ENCODE data around the gene KCMF1.
"Not testable (repeated sequence)": the region's sequence is repeated elsewhere in the genome, so short reads cannot be mapped to it uniquely, and the experiment has no call there.

KCMF1 gene

DNA sequence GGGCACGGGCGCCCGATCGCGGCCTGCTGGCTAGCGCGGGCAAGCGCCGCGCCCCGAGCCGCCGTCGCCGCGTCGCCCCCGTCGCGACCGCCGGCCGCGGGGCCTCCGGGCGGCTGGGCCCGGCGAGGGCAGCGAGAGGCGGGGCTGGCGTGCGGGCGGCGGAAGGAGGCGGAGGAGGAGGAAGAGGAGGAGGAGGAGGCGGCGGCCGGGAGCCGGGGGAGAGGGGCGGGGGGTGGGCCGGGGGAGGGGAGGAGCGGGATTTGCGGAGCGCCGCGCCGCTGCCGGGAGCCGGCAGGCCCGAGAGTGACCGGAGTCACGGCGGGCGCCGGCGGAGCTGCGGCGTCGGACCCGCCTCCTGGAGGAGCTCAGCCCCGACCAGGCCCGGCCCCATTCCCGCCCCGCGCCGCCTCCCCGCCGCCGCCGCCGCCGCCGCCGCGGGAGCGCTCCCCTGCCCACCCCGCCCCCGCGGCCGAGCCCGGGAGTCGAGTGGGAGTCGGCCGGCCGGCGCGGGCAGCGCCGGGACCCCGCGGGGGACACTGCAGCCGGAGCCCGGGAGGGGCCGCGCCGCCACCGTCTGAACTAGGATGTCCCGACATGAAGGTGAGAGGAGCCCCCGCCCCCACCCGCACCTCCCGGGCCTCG lies at the start of gene KCMF1:
KCMF1 (plus strand) TSS at position 294 of the 642 bp plus-strand sequence; CDS start at position 585, 291 bp downstream.
- DNase-seq: no peak

DNA sequence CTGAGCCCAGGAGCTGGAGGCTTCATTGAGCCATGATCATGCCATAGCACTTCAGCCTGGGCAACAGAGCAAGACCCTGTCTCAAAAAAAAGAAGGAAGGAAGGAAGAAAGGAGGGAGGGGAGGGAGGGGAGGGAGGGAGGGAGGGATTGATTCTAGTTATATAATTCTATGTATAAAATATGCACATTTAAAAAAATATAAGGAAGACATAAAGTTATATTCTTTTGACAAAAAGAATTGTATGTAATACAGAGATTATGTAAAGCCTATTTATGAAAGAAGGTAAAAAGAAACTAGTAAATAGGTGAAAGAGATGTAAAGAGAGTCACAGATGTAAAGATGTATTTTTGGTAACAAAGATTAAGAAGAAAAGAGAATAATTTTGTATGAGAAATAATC lies 48.0 kb upstream of the KCMF1 start:
- no peak for DNase-seq

DNA sequence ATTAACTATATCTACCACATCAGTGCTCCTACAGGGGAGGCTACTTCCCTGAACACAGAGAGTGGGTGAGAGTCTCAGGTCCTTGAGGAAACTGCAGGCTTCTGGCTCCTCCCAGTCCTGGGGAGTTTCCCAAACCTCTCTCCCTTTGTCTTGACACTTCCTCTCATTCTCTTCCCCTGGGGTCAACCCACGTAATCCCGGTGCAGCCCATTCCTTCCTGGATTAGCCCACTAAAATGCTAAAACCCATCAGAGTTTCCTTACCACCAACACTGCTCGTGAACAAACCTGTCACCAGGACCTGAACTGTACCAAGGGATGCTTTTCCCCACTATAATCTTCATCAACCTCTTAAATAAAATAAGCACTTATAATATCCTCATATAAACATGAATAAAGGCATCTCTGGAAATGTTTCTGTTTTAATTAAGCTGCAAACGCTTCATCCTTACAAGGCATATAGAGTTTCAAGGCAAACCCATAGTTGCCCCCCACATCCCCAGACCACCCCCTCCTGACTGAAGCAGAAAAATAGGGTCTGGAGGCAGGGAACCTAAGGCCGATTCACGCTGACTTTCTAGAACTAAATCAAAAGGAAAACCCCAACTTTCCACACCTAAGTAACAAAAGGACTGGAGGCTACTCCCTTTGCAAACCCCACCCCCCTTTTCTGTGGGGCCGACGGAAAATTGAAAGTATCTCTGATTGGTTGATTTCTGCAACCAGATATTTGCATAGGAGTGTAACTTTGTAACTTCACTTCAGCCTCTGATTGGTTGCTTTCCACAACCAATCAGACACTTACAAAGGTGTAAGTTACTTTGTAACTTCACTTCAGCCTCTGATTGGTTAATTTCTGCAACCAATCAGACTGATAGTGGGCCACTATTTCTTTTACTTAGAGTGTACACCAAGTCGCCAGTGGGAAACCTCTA lies 46.5 kb upstream of the KCMF1 start:
- no peak for DNase-seq

DNA sequence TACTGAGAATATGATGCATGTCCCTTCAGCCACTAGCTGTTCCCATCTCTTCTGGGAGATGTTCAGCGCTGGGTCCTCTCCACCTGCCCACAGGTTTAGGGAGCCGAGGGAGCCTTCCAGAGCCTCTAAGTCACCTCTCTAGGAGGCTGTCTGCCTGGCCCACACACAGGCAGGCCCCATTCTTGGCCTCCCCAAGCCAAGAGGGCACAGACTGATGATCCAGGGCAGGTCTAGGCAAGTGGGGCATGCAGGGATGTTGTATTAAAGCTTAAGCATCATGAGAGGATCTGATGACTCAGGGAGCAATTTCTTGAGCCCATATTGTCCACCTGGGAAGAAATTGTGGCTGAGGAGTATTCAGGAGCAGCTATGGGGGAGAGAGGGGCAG lies 45.6 kb upstream of the KCMF1 start:
- no peak for DNase-seq

DNA sequence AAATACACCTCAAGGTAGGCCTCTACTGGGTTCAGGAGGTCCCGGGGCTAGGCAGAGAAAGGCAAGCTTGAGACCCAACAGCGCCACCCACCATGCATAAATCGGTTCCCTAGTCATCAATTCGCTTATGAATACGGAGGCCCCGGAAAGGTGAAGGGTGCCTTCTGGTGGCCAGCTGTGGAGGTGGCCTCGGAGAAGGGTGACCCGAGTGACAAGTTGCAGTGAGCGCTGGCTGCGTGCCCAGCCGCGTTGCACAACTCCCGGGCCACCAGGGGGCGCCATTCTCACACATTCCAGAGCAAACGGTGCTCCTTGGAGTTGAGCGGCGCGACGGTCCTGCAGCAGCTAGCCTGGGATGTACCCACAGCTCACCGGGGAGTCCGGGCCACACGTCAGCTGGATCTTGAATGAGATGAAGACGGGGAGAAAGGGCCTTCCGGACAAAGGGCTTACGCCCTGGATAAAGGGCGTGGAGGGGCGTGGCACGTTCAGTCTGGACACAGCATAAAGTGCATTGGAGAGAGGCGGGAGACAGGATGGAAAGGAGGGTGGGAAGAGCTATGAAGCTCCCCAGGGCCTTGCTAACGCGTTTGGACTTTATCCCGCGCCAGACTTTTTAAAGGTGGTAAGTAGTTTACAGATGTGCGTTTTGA lies 45.1 kb upstream of the KCMF1 start:
- peak; percentile 92 for DNase-seq

DNA sequence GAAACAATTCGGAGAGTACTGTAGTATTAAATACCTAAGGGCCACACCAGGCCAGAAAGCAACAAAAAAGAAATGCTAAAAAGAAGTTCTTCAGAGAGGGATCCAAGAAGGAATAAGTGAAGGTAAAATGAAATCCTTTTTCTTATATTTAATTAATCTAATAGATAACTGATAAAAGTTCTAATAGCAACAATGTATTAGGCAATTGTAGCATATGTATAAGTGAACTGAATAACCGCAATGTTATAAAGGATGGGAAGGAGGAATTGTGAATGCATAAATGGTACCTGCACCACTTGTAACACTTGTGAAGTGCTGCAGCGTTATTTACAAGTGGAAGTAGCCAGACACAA lies 43.7 kb upstream of the KCMF1 start:
- DNase-seq: no peak

DNA sequence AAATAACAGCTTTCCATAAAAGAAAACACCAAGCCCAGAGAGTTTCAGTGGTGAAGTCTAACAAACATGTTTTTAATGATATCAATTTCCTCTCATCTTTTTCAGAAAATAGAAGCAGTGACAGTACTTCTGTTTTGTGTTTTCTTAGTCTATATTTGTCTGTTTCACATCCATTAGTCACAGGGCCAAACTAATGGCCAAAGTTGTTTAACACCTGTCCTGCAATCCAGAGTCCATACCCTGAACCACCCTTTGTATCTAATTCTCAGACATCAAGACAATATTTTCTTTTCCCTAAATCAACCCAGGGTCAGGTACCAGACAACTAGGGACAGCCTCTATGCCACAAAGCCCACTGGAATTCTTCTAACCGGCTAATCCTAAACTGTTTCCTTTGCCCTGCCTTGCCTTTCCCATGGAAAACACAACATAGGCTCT lies 39.6 kb upstream of the KCMF1 start:
- no peak for DNase-seq

DNA sequence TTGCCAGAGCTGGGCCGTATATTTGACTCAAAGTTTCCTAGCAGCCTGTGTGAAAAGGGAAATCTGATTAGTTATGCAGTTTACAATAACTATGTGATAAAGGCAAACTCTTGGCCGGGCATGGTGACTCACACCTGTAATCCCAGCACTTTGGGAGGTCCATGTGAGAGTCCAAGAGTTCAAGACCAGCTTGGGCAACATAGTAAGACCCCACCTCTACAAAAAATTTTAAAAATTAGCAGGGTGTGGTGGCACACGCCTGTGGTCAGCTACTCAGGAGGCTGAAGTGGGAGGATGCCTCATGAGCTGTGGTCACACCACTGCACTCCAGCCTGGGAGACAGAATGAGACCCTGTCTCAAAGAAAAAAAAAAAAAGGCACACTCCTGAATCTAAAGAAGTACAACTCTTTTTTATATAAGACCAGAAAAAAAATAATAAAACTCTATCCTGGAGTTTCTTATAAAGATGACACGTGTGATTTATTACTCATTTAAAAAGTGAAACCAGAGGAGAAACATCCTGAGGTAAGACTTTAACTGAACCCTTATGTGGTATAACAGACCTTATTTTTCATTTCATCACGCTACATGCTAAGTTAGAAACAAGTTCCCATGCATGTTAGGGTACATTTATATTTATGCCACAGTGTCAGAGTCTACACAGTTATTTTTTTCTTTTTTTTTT lies 32.6 kb upstream of the KCMF1 start:
- DNase-seq: no peak

DNA sequence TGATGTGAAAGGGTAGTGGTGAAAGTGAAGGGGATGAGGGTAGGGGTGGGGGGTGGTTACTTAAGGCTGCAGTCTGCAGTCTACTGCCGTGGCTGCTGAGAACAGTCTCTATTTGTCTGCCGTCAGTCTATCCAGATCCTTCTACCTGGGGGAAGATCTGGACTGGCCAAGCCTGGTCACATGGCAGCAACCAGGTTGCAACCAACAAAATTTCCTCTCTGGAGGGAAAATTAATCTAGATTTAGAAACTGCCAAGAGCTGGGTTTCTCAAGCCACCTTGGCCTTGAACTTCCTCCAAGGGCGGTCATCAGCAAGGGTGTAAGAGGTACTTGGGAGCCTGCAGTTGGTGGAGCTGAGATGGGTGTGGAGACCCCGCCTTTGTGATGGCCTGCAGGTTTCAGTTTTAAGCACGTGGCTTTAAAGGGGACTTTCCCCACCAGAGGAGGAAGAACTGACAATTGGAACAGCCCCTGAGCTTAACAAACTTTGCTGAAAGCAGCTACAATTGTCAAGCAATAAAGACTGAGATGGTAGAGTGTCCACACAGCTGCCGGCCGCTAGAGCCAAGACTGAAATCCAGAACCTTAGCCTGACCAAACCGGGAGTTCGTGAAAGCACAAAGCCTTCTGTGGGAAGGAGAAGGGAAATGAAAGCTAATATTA lies 31.4 kb upstream of the KCMF1 start:
- DNase-seq: no peak

DNA sequence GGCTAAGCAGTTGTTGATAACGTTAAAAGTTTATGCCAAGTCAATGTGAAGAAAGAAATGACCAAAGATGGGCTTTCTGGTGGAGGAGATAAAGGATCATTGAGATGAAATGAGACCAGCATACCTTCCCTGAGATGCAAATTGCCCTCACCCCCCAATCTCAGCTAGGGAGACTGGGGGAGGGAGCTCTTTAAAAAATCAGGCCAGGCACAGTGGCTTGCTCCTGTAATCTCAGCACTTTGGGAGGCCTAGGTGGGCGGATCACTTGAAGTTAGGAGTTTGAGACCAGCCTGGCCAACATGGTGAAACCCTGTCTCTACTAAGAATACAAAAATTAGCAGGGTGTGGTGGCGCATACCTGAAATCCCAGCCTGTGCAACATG lies 30.9 kb upstream of the KCMF1 start:
- no peak for DNase-seq

DNA sequence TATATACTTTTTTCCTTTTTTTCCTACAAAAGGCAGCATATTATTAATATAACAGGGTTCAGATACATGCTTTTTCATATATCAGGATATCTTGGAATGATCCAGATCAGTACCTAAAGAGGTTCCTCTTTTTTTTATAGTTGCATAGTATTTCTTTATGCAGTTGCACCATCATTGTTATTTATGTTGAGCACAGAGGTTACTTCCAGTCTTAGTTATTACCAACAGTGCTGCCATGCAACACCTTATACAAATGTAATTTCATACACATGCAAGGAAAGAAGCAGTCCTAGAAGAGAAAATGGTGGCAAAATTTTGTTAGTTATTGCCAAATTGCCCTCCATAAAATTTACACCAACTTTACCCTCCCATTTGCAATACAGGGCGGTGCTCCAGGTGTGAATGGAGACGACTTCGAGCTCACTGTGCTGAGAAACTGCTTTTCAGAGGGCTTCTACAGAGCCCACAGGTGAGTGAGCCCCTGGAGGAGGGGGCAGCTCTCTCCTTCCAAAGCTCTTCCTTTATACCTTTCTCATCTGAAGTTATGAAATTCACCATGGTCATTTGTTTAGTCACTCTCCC lies 30.0 kb upstream of the KCMF1 start:
- no peak for DNase-seq

DNA sequence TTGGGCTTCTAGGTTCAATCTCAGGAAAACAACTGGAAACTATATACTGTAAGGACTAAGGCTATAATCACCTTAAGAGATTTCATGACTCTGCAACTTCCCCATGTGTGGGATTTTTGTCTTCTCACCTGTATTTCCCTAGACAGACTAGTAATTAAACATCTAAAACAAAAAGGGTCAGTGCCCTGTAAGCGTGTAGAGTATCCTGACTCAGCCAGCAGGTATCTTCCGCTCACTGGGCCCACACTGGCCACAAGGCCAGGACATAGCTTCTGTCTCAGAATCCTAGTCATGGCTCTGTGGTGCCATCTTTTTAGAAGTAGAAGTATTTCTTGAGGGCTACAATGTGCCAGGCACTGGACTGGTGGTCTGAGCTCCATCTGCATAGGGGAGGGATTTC lies 28.8 kb upstream of the KCMF1 start:
- no peak for DNase-seq

DNA sequence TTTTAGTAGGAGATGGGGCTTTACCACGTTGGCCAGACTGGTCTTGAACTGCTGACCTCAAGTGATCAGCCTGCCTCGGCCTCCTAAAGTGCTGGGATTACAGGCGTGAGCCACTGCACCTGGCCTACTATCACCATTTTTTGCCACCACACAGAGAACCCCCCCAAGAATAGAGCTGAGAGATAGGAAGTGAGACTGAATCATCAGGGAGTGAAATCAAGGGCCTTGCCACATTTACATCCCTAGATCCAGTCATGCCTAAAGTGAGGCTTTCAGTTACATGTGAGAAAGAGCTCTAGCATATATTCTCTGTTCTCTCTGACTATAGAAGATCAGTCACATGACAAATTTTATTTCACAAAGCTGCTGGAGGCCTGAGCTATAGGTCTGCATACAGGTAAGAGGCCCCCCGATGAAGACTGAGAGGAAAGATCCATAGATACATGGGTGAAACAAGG lies 28.0 kb upstream of the KCMF1 start:
- DNase-seq: no peak

DNA sequence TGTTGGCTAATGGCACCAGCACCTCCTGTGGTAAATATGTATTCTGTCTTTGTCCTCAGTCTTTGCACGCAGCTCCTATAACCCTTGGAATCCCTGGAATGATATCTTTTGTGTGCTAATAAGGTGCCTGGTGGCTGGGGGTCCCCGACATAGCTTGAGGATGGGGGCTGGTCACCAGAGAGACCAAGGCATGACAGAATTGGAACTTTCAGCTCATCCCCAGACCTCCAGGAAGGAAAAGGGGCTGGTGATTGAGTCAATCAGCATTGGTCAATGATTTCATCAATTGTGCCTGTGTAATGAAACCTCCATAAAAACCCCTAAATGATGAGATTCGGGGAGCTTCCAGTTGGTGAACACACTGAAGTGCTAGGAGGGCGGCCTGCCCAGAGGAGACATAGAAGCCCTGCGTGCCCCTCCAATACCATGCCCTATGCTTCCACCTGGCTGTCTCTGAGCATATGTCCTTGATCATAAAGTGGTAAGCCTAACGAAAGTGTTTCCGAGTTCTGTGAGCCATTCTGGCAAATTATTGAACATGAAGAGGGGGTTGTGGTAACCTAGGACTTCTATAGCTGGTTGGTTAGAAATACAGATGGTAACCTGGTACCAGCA lies 26.6 kb upstream of the KCMF1 start:
- DNase-seq: no peak

DNA sequence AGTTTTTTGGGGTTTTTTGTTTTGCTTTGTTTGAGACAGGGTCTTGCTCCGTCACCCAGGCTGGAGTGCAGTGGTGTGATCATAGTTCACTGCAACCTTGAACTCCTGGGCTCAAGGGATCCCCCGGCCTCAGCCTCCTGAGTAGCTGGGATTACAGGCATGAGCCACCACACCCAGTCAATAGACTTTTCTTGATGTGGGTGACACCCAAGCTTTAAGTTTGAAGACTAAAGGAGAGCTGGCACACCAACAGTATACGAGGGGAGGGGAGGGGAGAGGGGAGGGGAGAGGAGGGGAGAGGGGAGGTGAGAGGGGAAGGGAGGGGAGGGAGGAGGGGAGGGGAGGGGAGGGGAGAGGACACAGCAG lies 25.1 kb upstream of the KCMF1 start:
- not testable (repeated sequence) for DNase-seq

DNA sequence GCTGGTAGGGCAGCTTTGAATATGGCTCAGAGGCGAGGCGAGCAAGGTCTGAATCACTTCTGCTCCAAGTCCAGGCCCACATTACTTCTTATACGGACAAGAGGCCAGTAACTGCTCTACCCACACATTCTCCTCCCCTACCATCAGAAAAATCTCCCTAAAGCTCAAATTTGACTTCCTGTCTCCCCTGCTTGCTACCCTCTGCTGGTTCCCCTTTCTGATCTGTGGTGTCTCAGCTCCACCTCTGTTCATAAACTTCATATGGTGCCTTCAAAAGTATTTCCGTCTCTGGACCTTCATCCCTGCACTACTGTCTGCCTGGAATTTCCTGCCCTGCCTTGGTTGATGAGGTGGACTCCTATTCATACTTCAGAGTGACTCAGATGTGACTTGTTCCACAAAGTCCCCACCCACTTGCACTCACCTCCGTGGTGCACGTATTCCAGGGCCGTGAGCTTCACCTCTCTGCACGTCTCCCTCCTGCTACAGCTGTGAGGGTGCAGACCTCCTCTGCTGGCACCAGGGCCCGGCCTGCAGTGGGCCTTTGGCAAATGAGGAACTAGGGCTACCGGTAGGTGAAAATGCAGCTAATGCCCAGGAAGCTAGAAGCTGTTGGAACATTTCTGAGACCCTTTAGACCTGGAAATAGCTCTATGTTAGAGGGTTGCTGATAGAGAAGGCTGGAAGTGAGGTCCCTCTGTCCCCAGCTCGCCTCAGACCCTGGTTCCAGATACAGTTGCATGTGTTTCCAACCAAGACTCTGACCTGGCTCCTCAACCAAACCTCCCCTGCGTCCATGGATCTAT lies 24.6 kb upstream of the KCMF1 start:
- no peak for DNase-seq

DNA sequence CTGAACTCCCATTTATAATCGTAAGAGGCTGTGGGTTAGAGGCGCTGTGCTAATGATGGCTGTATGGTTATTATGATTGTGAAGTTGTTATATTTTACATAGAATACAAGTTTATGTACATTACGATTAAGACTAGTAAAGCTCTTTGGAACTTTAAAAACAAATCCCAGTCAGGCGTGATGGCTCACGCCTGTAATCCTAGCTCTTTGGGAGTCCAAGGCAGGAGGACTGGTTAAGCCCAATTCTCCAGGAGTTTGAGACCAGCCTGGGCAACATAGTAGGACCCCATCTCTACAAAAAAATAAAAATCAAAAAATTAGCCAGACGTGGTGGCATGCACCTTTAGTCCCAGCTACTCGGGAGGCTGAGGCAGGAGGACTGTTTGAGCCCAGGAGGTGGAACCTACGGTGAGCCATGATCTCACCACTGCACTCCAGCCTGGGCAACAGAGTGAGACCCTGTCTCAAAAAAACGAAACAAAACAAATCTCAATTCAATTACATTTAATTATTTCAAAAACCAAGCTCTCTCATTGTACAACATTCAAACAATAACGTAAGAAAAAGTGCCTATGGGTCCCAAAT lies 23.9 kb upstream of the KCMF1 start:
- no peak for DNase-seq

DNA sequence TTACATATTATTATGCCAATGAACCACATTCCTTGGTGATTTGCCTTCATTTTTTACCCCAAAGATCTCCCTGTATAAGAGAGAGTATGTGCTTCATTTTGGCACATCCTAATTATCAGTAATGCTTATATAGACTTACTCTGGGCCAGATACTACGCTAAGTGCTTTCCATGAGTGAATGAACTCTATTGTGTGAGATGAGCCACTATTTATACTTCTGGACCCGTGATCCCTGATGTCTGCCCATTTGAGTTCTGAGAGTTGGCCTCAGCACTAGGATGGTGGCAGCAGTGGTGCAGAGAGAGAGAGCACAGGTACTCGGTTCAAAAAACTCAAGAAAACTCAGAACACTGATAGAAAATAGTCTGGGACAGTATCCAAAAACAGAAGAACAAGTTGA lies 17.4 kb upstream of the KCMF1 start:
- no peak for DNase-seq

DNA sequence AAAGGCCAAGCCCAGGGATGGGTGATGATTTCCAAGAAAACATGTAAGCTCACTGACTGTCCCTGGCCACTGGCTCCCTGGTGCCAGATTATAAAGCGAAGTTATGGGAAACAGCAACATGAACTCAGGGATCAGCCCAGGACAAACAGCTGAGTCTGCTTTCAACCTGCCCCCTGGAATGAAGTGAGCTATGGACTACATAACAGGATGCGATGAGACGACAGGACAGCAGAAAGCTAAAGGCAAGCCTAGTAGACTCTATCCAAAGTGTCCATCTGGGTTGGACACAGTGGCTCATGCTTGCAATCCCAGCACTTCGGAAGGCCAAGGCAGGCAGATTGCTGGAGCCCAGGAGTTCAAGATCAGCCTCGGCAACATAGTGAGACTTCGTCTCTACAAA lies 16.6 kb upstream of the KCMF1 start:
- no peak for DNase-seq
